Muscle of back (tissue), 11 donors: ENCODE data around the gene TRIM72. TPM values are rescaled to one million over a fixed set of nuclear protein-coding genes. Genes with fewer than 3 reads are reported as not detected.
A peak's percentile ranks its signal among the peaks of the same experiment; 100 is the strongest.
"Not testable (repeated sequence)": the region's sequence is repeated elsewhere in the genome, so short reads cannot be mapped to it uniquely, and the experiment has no call there.

Experiments
- DNase-seq, 3 donors: peaks; one replicate each; pipeline versions ENCODE4 v3.0.0 to v3.0.0-alpha.2; 2013
- polyA plus RNA-seq, 10 donors: library from polyadenylated mRNA; unstranded; fragments of 120-200 nt; gene quantifications; one replicate each; pipeline ENCODE4 v1.2.1, GENCODE V29; 2013; ENCODE audit not compliant: insufficient read length in 10 of 10

TRIM72 gene
- polyA plus RNA-seq, 10 donors = 36.2 to 79.4 (median 64.6) TPM

DNA sequence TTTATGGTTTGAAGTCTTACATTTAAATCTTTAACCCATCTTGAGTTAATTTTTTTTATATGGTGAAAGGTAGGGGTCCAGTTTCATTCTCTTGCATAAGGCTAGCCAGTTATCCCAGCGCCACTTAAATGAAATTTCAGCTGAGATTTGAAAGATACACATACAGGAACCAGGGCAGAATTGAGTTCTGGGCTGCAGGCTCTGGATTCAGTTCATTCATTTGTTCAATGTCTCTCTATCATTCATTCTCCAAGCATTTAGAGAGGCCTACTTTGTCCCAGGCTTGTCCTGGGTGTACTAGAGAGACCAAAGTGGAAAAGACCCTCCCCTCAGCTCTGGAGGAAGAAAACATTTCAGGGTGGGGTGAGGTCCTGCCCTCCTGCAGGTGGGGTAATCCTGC is 577 bp upstream of the TRIM72 start:
- no peak for DNase-seq

DNA sequence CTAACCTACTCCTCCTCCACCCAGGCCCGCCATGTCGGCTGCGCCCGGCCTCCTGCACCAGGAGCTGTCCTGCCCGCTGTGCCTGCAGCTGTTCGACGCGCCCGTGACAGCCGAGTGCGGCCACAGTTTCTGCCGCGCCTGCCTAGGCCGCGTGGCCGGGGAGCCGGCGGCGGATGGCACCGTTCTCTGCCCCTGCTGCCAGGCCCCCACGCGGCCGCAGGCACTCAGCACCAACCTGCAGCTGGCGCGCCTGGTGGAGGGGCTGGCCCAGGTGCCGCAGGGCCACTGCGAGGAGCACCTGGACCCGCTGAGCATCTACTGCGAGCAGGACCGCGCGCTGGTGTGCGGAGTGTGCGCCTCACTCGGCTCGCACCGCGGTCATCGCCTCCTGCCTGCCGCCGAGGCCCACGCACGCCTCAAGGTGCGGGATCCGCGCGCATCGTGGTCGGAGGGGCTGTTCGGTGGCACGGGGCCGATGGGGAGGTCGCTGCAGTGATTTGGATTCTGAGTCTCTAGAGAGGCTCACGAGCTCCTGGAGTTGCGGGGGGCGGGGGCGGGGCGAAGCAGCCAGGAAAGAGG is 878 bp downstream of the TRIM72 start:
- DNase-seq = peak in 1 of 3 donors; percentile 62

DNA sequence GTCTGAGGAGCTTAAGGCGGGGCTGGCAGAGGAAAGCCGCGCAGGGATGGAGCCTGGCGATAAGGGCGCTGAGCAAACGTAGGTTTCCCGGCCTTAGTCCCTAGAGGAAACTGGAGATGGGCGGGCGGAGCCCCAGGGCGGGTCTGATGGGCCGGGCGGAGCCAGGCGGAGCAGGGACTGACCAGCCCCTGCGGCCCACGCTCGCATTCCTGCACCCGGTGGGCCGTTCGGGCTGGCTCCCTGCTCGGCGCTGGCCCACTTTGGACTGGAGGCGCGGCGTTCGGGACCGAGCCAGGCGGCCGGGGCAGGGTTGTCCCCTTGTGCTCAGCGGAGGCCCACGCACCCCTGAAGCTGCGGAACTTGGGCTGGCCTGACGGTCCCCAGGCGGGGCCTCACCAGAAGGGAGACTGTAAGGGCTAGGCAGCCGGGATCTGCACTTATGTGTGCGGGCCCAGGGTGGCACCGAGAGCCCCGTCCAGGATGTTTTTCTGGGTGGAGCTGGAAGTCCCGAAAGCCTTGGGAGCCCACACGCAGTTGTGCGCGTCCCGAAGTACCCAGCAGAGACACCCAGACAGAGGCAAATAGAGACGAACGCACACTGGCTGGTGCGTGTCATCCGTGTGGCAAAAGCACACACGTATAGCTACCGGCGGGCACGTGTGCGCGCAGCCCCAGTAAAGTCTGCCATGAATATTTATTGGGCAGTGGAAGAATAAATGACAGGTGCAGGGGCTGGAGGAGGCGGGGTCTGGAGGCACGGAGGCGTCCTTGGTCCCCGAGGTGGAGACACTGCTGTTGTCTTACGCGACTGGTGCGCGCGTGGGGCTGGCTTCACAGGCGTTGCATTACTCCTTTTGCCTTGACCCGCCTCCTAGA is 1.6 kb downstream of the TRIM72 start:
- peak; percentile 38 to 59 (median 47) for DNase-seq

DNA sequence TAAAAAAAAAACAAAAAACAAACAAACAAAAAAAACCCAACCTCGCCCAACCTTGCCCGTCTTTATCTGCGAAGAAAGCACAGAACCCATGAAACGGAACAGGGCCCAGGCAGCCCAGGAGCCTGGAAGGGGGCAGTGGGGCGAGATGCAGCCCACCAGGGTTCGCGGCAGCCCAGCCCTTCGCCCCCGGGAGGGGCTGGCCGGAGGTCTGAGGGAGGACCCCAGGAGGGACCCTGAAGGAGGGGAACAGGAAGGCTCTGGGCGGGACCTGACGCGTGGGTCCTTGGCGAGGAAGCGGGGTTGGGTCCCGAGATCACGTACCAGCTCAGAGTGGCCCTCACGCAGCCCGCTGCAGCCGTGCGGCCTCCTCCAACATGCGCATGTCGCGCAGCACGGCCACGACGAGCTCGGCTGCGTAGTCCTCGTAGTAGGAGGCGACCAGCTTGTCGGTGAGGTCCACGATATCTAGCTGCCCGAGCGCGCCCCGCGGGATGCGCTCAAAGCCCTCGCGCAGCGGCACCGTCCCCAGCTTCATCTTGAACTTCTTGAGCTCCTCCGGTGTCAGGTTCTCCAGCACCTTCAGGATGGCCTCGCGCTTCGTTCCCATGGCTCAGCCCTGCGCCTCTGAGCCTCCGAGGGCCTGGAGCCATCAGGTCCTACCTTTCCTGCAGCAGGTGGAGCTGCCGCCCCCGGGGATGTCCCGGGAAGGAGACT is 2.7 kb downstream of the TRIM72 start, which contains the start of gene PYDC1:
Gene PYDC1 (minus strand): TSS at position 714 of the 714 bp plus-strand sequence. CDS start 107 bp downstream, at position 607.
- peak in 1 of 3 donors; percentile 21 for DNase-seq

DNA sequence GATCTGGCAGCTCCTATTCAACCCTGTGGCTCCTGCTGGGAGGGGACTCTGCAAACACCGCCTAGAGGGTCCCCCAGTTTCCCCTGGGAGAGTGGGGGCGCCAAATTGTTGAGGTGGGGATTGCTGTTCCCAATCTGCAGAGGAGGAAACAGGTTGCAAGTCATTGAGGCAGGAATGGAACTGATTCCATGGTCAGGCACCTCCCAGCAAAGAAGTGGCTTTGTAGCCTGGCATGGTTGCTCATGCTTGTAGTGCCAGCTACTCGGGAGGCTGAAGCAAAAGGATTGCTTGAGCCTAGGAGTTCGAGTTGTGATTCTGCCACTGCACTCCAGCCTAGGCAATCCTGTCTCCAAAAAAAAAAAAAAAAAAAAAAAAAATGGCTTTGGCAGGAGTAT is 3.2 kb downstream of the TRIM72 start:
- DNase-seq = no peak

DNA sequence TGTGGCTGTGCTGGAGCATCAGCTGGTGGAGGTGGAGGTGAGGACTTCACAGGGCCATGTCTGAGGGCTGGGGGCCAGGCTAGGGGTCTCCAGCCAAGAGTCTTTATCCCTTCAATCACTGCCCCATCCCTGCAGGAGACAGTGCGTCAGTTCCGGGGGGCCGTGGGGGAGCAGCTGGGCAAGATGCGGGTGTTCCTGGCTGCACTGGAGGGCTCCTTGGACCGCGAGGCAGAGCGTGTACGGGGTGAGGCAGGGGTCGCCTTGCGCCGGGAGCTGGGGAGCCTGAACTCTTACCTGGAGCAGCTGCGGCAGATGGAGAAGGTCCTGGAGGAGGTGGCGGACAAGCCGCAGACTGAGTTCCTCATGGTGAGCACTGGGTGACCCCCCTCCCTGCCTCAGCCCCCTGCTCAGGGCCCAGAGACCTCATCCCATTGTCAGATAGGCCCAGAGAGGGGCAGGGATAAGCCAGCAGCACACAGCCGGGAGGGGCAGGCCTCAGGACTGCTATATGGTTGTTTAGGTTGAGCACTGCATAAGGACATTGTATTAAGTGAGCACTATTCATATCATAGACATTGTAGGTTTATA is 5.3 kb downstream of the TRIM72 start:
- no peak for DNase-seq

DNA sequence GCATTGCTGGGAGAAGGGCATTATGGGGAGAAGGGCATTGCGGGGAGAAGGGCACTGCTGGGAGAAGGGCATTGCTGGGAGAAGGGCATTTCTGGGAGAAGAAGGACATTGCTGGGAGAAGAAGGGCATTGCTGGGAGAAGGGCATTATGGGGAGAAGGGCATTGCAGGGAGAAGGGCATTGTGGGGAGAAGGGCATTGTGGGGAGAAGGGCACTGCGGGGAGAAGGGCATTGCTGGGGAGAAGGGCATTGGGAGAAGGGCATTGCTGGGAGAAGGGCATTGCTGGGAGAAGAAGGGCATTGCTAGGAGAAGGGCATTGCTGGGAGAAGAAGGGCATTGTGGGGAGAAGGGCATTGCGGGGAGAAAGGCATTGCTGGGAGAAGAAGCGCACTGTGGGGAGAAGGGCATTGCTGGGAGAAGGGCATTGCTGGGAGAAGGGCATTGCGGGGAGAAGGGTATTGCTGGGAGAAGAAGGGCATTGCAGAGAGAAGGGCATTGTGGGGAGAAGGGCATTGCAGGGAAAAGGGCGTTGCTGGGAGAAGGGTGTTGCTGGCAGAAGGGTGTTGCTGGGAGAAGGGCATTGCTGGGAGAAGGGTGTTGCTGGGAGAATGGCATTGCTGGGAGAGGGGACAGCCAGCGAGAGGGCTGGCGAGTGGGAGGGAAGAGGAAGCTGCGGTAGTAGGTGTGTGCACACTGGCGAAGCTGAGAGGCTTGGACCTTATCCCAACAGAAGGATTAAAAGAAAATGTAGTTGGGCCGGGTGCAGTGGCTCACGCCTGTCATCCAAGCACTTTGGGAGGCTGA is 7.6 kb downstream of the TRIM72 start:
- DNase-seq = no peak

DNA sequence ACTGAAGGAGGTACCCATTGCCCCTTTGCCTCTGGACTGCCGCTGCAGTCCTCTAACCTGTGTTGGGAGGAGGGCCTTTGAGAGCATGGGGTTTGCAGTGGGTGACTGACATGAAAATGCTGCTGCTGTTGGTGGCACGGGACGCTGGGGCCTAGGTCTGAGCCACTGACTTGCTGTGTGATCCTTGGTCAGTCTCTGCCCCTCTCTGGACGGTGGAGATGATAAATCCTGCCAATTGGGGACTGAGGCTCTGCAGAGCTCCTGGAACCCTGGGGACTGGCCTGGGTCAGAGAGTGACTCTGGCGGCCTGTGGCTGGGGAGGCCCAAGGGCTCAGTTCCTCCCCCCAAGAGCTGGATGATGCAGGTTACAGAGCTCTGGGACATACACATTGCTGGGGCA is 9.1 kb downstream of the TRIM72 start:
- no peak for DNase-seq

DNA sequence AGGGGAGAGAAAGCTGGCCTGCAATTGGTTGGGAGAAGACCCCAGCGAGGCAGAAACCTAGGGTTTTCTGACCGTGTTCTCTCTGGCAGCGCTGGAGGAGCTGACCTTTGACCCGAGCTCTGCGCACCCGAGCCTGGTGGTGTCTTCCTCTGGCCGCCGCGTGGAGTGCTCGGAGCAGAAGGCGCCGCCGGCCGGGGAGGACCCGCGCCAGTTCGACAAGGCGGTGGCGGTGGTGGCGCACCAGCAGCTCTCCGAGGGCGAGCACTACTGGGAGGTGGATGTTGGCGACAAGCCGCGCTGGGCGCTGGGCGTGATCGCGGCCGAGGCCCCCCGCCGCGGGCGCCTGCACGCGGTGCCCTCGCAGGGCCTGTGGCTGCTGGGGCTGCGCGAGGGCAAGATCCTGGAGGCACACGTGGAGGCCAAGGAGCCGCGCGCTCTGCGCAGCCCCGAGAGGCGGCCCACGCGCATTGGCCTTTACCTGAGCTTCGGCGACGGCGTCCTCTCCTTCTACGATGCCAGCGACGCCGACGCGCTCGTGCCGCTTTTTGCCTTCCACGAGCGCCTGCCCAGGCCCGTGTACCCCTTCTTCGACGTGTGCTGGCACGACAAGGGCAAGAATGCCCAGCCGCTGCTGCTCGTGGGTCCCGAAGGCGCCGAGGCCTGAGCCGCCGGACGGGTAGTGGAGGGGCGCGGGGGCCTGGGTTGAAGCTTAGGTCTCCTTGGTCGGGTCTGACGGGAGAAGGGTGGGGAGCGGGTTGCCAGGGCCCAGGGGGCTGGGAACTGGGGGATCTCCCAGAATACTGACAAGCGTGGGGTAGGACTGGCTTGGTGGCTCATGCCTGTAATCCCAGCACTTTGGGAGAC is 10.4 kb downstream of the TRIM72 start:
- no peak for DNase-seq

DNA sequence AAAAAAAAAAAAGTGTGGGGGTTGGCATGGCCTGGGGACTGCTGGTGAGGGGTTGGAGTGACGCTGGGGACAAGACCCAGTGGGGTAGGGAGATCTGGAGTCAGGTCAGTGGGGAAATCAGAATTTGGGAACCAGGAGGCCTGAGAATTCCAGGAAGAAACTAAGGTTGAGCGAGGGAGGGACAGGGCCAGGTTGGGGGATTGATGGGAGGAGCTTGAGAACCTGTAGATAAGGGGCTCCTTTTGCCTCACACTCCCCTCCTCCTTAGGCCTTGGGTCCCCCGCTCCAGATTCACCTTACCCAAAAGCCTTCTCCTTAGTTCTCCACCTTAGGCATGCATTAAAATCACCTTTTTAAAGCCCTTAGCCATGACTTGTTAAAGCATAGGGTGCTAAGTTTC is 11.3 kb downstream of the TRIM72 start:
- no peak for DNase-seq

DNA sequence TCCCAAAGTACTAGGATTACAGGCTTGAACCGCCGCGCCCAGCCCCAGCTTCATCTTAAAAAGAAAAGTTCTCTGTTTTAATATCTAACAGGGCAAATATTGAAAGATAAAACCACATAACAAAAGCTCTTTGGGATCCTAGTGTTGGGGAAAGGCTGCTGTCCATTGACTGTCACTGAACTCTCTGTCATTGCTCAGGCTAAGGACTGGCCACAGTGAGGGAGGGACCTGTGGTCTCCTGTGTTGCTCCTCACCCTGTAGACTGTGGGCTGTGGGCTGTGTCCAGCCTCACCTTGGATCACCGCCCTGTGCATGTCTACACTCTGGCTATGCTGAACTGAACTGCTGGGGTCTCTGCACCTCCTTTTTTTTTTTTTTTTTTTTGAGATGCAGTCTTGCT is 14.3 kb downstream of the TRIM72 start:
- DNase-seq = no peak

DNA sequence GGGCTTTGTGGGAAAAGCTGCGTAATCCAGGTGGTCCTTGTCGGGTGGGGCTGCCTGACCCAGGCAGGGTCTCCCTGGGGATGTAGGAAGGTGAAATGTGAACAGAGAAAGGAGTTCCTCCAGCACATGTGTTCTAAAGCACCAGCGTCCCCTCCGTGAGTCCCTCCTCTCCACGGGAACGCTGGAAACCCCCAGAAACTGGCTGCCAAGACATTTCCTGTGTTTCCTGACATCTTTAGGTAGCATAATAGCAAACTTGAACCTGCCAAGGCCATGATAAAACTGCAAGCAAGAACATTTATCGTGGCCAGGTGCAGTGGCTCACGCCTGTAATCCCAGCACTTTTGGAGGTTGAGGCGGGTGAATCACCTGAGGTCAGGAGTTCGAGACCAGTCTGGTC is 15.6 kb downstream of the TRIM72 start:
- DNase-seq = no peak

DNA sequence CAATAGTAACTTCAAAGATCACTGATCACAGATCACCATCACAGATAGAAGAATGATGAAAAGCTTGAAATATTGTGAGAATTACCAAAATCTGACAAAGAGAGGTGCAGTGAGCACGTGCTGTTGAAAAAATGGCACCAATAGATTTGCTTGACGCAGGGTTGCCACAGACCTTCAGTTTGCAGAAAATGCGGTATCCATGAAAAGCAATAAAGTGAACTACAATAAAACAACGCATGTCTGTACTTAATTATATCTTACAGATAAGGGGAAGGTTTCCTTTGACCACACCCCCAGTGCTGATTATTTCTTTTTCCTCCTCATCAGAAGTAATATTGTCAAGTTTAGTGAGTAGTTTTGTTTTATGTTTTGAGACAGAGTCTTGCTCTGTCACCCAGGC is 24.1 kb downstream of the TRIM72 start:
- no peak for DNase-seq

DNA sequence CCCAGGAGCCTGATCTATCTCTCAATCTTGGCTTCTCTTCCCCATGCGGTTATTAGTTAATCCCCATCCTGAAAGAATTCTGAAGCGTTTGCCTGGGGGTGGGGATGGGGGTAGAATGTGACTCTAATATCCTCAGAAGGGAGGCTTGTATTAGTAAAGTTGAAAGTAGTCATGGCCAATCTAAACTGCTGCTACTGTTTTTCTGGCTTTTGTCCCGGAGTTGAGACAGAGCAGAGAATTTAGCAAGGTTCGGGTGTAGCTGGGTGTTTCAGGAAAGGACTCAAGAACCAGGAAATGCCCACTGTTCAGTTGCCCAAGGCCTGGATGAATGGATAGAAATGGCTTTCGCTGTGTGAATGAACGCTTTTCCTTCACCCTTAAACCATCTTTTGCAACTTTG is 28.3 kb downstream of the TRIM72 start:
- no peak for DNase-seq

DNA sequence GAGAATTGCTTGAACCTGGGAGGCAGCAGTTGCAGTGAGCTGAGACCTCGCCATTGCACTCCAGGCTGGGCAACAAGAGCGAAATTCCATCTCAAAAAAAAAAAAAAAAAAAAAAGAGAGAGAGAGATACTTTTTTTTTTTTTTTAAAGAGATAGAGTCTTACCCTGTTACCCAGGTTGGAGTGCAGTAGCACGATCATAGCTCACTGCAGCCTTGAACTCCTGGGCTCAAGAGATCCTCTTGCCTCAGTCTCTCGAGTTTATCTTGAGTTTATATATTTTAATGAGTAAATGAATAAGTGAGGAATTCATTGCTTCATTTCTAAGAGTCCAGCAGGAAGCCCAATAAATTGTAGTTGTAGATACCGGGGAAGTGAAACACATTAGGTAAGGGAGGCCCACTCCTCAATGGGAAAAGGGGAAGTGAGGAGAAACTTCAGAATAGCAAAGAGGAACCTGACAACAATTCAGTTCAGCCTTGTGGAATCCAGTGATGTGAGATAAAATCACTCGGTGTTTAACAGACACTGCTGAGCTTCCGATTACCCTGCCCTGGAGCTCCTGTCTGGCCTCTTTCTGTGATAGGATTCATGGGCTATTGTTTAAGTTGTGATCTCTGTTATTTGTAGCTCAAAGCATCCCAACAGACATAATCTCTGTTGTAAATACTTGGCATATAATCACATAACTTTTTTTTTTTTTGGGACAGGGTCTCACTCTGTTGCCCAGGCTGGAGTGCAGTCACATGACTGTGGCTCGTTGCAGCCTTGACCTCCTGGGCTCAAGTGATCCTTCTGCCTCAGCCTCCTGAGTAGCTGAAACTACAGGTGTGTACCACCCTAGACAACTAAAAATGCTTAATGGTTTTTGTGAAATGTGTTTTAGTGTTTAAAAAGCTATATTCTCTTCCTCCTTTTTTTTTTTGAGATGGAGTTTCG is 30.1 kb downstream of the TRIM72 start:
- peak in 1 of 3 donors; percentile 20 for DNase-seq

DNA sequence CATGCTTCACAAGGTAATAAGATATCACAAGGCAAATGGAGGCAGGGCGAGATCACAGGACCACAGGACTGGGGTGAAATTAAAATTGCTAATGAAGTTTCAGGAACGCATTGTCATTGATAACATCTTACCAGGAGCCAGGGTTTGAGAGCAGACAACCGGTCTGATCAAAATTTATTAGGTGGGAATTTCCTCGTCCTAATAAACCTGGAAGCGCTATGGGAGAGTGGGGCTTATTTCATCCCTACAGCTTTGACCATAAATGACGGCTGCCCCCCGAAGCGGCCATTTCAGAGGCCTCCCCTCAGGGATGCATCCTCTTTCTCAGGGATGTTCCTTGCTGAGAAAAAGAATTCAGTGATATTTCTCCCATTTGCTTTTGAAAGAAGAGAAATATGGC is 31.7 kb downstream of the TRIM72 start:
- not testable (repeated sequence) for DNase-seq

DNA sequence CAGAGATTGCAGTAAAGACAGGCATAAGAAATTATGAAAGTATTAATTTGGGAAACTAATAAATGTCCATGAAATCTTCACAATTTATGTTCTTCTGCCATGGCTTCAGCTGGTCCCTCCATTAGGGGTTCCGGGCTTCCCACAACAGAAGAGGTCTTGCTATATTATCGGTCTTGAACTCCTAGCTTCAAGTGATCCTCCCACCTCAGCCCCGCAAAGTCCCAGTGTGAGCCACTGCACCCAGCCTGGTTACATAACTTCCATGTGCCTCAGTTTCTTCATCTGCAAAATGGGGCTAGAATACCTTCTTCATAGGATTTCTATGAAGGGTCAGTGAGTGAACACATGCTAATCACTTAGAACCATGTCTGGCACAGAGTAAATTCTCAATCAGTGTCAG is 32.4 kb downstream of the TRIM72 start:
- DNase-seq = no peak

DNA sequence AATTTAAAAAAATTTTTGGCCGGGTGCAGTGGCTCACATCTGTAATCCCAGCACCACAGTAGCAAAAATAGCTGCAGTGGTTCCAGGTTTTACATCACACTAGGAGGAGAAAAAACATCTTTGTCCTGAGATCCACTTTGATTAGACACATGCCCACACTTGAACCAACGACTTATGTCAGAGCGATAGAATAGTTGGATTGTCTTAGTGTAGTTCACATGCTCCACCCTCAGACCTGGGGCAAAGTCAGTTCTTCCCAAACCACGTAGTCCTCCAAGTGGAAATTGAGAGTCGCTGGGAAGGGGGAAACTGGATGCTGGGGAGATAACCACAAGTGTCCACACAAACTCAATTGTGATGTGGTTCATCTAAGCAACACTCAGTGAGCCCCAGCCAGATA is 34.4 kb downstream of the TRIM72 start:
- no peak for DNase-seq

DNA sequence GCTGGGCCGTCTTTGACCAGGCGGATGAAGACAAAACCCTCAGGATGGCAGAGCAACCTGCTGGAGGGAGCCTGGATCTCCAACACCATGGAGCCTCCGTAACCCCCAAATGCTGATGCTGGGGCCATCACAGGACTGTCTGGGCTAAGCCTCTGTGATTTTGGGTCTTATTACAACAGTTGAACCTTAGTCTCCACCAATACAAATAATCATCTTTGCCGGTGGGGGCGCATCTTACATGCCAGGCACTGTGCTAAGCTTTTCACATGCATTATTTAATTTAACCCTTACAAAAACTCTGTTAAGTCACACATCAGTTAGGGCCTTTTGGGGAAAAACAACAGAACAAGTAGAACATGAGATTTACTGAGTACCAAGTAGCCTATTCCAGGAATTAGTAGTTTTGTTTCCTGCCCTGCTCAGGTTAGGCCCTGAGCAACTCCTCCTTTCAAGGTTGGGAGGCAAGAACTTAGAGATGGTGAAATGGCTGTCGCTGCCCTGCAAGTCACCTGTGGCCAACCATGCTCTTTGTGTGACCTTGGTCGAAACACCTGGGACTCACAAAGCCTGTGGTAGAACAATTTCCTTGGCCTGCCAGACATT is 37.0 kb downstream of the TRIM72 start:
- no peak for DNase-seq
